Thyroid gland (tissue), 4 donors: ENCODE results near the gene PACSIN1.

Experiments used
- CTCF ChIP-seq, 6 experiments: fragments of 200-600 bp in 3 of 6; fragments of 450-650 bp in 3 of 6; sonication (generic) in 3 of 6; IDR thresholded peaks; one replicate each; pipeline ENCODE4 v1.5.1; 2016 to 2019; ENCODE audit warnings: antibody characterized with exemption in 6 of 6, mild to moderate bottlenecking in 2 of 6, inconsistent platforms in 1 of 6, moderate library complexity in 1 of 6
- POLR2A ChIP-seq, 2 donors: fragments of 450-650 bp; IDR thresholded peaks; one replicate each; pipeline ENCODE4 v1.6.1; 2017; ENCODE audit warnings: antibody characterized with exemption in 2 of 2, mild to moderate bottlenecking in 2 of 2, moderate library complexity in 1 of 2

DNA sequence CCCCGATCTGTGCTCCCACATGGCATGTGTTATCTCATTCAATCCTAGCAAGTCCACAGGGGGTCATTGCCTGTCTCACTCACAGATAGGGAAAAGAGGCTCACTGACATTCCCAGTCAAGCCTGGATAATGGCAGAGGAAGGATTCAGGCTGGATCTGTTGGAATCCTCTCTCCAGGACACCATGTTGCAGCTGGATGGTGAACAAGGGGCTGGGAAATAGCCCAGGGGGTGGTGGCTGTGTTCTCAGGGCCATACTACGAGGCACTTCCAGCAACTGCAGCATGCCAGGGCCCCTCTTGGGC, 95.3 kb downstream of the PACSIN1 start:
- no peak for TF ChIP-seq CTCF (IDR thresholded peaks at IDR 0.05)
- TF ChIP-seq POLR2A (IDR thresholded peaks at IDR 0.05), result no peak
